Neural cell (in vitro differentiated cells): ENCODE data around the gene RPS3. TPM values are rescaled to one million over a fixed set of nuclear protein-coding genes. Genes with fewer than 3 reads are reported as not detected.

ENCODE experiments used
- H2AFZ ChIP-seq: fragments of 200-600, 300-800 bp; sonication (generic), shearing (Covaris generic); 2 replicates; pipeline ENCODE4 v1.6.0; 2014; ENCODE audit warnings: low read depth, mild to moderate bottlenecking, antibody characterized with exemption, low read length, moderate library complexity
- H3F3A ChIP-seq: fragments of 200-600 bp; shearing (Covaris generic); 2 replicates; pipeline ENCODE4 v1.6.1; 2016; ENCODE audit warnings: mild to moderate bottlenecking, moderate library complexity, mixed read lengths, antibody characterized with exemption, low read length; ENCODE audit not compliant: insufficient read depth, poor library complexity, severe bottlenecking
- H3K27ac ChIP-seq: fragments of 200-600, 300-800 bp; sonication (generic), shearing (Covaris generic); 2 replicates; pipeline ENCODE4 v1.5.1; 2014; ENCODE audit warnings: mild to moderate bottlenecking, low read length, moderate library complexity
- H3K27me3 ChIP-seq: fragments of 300-800, 200-600 bp; sonication (generic), shearing (Covaris generic); 2 replicates; pipeline ENCODE4 v1.6.0; 2014; ENCODE audit warnings: mild to moderate bottlenecking, low read depth, low read length, moderate library complexity; ENCODE audit not compliant: insufficient read depth
- H3K36me3 ChIP-seq: fragments of 300-800, 200-600 bp; sonication (generic), shearing (Covaris generic); 2 replicates; pipeline ENCODE4 v1.5.1; 2014; ENCODE audit warnings: mild to moderate bottlenecking, antibody characterized with exemption, low read length, moderate library complexity; ENCODE audit not compliant: insufficient read depth
- H3K4me2 ChIP-seq: fragments of 300-800, 200-600 bp; sonication (generic), shearing (Covaris generic); 2 replicates; pipeline ENCODE4 v1.6.0; 2014; ENCODE audit warnings: mild to moderate bottlenecking, low read length
- H3K4me3 ChIP-seq: fragments of 300-800, 200-600 bp; sonication (generic), shearing (Covaris generic); 2 replicates; pipeline ENCODE4 v1.5.1; 2014; ENCODE audit warnings: mild to moderate bottlenecking, low read length, moderate library complexity
- H3K79me2 ChIP-seq: fragments of 200-600 bp; shearing (Covaris generic); replicated peaks from 2 replicates; pipeline ENCODE4 v1.6.0; 2014; ENCODE audit warnings: mild to moderate bottlenecking, low read length, moderate library complexity; ENCODE audit not compliant: insufficient read depth
- H3K9ac ChIP-seq: fragments of 300-800, 200-600 bp; sonication (generic), shearing (Covaris generic); 2 replicates; pipeline ENCODE4 v1.6.1; 2016; ENCODE audit warnings: mild to moderate bottlenecking, low read length, mixed read lengths
- H3K9me2 ChIP-seq: fragments of 200-600 bp; shearing (Covaris generic); 2 replicates; pipeline ENCODE4 v1.6.1; 2016; ENCODE audit warnings: mild to moderate bottlenecking, low read length, mixed read lengths; ENCODE audit not compliant: insufficient read depth
- H3K9me3 ChIP-seq: fragments of 200-600, 300-800 bp; sonication (generic), shearing (Covaris generic); 2 replicates; pipeline ENCODE4 v1.6.1; 2016; ENCODE audit warnings: mild to moderate bottlenecking, mixed run types, low read length, moderate library complexity, mixed read lengths
- H4K20me1 ChIP-seq: fragments of 200-600 bp; shearing (Covaris generic); 2 replicates; pipeline ENCODE4 v1.6.1; 2016; ENCODE audit warnings: mild to moderate bottlenecking, mixed run types; ENCODE audit not compliant: insufficient read depth
- EP300 ChIP-seq: fragments of 450-650 bp; conservative IDR thresholded peaks from 2 replicates; pipeline ENCODE4 v1.6.1; 2014; ENCODE audit warnings: antibody characterized with exemption, mild to moderate bottlenecking, moderate library complexity; ENCODE audit not compliant: poor library complexity, severe bottlenecking
- EZH2 ChIP-seq: fragments of 200-600, 300-800 bp; shearing (Covaris generic), sonication (generic); IDR thresholded peaks from 2 replicates; pipeline ENCODE4 v1.6.1; 2014; ENCODE audit warnings: antibody characterized with exemption, low read length, borderline replicate concordance, mild to moderate bottlenecking; ENCODE audit not compliant: insufficient read depth, poor library complexity, severe bottlenecking
- MXI1 ChIP-seq: fragments of 450-650 bp; conservative IDR thresholded peaks from 2 replicates; pipeline ENCODE4 v1.6.1; 2014; ENCODE audit warnings: antibody characterized with exemption, mild to moderate bottlenecking; ENCODE audit not compliant: poor library complexity, severe bottlenecking
- POLR2AphosphoS5 ChIP-seq: IDR thresholded peaks from 2 replicates; pipeline ENCODE4 v1.6.1; 2012
- RAD21 ChIP-seq: fragments of 450-650 bp; conservative IDR thresholded peaks from 2 replicates; pipeline ENCODE4 v1.6.1; 2014; ENCODE audit warnings: antibody characterized with exemption, mild to moderate bottlenecking, moderate library complexity
- SMC3 ChIP-seq: fragments of 450-650 bp; conservative IDR thresholded peaks from 2 replicates; pipeline ENCODE4 v1.6.1; 2014; ENCODE audit warnings: antibody characterized with exemption, mild to moderate bottlenecking, moderate library complexity; ENCODE audit not compliant: poor library complexity
- TAF1 ChIP-seq: IDR thresholded peaks from 2 replicates; pipeline ENCODE4 v1.6.1; 2012; ENCODE audit warnings: low read depth
- polyA plus RNA-seq: library from polyadenylated mRNA; depleted of rRNA; stranded (reverse); fragments of >200 nt; gene quantifications from 2 replicates; pipeline ENCODE4 v1.2.3, GENCODE V29; 2014
- TF ChIP-seq, protein P1 (sequence below): IDR thresholded peaks from 2 replicates; pipeline ENCODE4 v1.6.1; 2012; ENCODE audit warnings: borderline replicate concordance
- TF ChIP-seq, protein P2 (sequence below): fragments of 450-650 bp; IDR thresholded peaks from 2 replicates; pipeline ENCODE4 v1.5.1; 2014; ENCODE audit warnings: antibody characterized with exemption, mild to moderate bottlenecking, moderate library complexity; ENCODE audit not compliant: poor library complexity, severe bottlenecking

The RPS3 gene
- polyA plus RNA-seq, 1 donor from 2014 or later, result 1,440 TPM

DNA sequence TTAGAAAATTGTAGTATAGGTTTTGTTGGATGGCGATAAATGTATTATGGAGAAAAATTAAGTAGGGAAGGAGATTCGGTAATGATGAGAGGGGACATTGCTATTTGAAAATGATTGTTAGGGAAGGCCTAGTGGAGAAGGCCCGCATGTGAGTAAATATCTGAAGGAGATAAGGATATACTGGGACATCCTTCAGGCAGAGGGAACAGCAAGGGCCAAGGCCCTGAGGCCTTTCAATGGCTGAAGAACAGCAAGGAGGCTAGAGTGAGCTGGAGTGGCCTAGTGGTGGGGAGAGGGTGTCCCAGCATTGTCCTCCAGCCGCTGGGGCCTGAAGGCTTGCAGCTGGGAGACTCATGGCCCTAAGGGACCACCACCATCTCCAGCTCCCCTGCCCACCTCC, 24.7 kb upstream of the RPS3 start:
- no peaks in the 10 kb centered on the region for H3K79me2 ChIP-seq
- TF ChIP-seq SMC3 (no peak), EP300 (no peak), MXI1 (no peak), EZH2 (no peak), TAF1 (no peak), POLR2AphosphoS5 (no peak), RAD21 (no peak)
- TF ChIP-seq, protein P1, sequence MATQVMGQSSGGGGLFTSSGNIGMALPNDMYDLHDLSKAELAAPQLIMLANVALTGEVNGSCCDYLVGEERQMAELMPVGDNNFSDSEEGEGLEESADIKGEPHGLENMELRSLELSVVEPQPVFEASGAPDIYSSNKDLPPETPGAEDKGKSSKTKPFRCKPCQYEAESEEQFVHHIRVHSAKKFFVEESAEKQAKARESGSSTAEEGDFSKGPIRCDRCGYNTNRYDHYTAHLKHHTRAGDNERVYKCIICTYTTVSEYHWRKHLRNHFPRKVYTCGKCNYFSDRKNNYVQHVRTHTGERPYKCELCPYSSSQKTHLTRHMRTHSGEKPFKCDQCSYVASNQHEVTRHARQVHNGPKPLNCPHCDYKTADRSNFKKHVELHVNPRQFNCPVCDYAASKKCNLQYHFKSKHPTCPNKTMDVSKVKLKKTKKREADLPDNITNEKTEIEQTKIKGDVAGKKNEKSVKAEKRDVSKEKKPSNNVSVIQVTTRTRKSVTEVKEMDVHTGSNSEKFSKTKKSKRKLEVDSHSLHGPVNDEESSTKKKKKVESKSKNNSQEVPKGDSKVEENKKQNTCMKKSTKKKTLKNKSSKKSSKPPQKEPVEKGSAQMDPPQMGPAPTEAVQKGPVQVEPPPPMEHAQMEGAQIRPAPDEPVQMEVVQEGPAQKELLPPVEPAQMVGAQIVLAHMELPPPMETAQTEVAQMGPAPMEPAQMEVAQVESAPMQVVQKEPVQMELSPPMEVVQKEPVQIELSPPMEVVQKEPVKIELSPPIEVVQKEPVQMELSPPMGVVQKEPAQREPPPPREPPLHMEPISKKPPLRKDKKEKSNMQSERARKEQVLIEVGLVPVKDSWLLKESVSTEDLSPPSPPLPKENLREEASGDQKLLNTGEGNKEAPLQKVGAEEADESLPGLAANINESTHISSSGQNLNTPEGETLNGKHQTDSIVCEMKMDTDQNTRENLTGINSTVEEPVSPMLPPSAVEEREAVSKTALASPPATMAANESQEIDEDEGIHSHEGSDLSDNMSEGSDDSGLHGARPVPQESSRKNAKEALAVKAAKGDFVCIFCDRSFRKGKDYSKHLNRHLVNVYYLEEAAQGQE, result no peak
- TF ChIP-seq, protein P2, sequence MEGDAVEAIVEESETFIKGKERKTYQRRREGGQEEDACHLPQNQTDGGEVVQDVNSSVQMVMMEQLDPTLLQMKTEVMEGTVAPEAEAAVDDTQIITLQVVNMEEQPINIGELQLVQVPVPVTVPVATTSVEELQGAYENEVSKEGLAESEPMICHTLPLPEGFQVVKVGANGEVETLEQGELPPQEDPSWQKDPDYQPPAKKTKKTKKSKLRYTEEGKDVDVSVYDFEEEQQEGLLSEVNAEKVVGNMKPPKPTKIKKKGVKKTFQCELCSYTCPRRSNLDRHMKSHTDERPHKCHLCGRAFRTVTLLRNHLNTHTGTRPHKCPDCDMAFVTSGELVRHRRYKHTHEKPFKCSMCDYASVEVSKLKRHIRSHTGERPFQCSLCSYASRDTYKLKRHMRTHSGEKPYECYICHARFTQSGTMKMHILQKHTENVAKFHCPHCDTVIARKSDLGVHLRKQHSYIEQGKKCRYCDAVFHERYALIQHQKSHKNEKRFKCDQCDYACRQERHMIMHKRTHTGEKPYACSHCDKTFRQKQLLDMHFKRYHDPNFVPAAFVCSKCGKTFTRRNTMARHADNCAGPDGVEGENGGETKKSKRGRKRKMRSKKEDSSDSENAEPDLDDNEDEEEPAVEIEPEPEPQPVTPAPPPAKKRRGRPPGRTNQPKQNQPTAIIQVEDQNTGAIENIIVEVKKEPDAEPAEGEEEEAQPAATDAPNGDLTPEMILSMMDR, result no peak
- H3K36me3 ChIP-seq, result no peaks in the 10 kb centered on the region
- no peak overlapping the region for H3K27ac ChIP-seq
- no peaks in the 10 kb centered on the region for H4K20me1 ChIP-seq
- no peak overlapping the region for H3K9ac ChIP-seq
- H2AFZ ChIP-seq, result no peak overlapping the region
- H3K4me2 ChIP-seq, result no peak overlapping the region
- H3K9me3 ChIP-seq, result no peaks in the 10 kb centered on the region
- no peaks in the 10 kb centered on the region for H3K27me3 ChIP-seq
- H3K9me2 ChIP-seq, result no peaks in the 10 kb centered on the region
- H3K4me3 ChIP-seq, result no peak overlapping the region
- H3F3A ChIP-seq, result no peaks in the 10 kb centered on the region

DNA sequence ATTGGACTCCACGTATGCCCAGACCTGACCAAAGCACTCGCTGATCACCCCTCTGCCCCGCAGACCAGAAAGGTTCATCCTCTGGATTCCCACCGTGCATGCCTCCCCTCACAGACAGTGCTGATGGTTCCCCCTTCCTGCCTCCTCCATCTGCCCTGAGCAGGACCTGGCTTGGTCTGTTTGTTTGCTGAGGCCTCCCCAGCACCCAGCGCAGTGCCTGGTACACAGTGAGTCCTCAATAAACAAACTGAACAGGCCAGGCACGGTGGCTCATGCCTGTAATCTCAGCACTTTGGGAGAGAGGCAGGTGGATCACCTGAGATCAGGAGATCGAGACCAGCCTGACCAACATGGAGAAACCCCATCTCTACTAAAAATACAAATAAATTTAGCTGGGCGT, 23.7 kb upstream of the RPS3 start:
- H3K27me3 ChIP-seq, result no peaks in the 10 kb centered on the region
- no peaks in the 10 kb centered on the region for H3K36me3 ChIP-seq
- no peak overlapping the region for H3K4me2 ChIP-seq
- no peaks in the 10 kb centered on the region for H4K20me1 ChIP-seq
- H3F3A ChIP-seq, result no peaks in the 10 kb centered on the region
- TF ChIP-seq, protein P2, result no peak
- H3K4me3 ChIP-seq, result no peak overlapping the region
- no peak overlapping the region for H3K9ac ChIP-seq
- no peak overlapping the region for H2AFZ ChIP-seq
- H3K9me2 ChIP-seq, result no peaks in the 10 kb centered on the region
- no peaks in the 10 kb centered on the region for H3K79me2 ChIP-seq
- no peak overlapping the region for H3K27ac ChIP-seq
- no peaks in the 10 kb centered on the region for H3K9me3 ChIP-seq
